Right lobe of liver (tissue), 6 donors: ENCODE data around the gene SPON1. TPM values are rescaled to one million over a fixed set of nuclear protein-coding genes. Genes with fewer than 3 reads are reported as not detected.

Source experiments
- ATAC-seq, 4 donors: fragments of 200-7000 bp; cut with Tn5 transposase; one replicate each; pipeline ENCODE4 v1.9.1; 2020; ENCODE audit warnings: mild to moderate bottlenecking in 4 of 4, moderate library complexity in 4 of 4
- DNase-seq, 3 donors: peaks; one replicate each; pipeline ENCODE4 v3.0.0-alpha.2; 2020
- H3K27ac ChIP-seq, 3 donors: fragments of 200-600 bp; one replicate each; pipeline ENCODE4 v1.8.0; 2022
- H3K27me3 ChIP-seq, 2 donors: fragments of 200-600 bp; one replicate each; pipeline ENCODE4 v1.8.0; 2022
- H3K36me3 ChIP-seq, 4 donors: fragments of 200-600 bp; sonication (generic) in 1 of 4; one replicate each; pipeline versions ENCODE4 v1.5.1 to v1.8.0; 2017 to 2022; ENCODE audit warnings: control low read depth in 1 of 4
- H3K4me1 ChIP-seq, 4 donors: fragments of 200-600 bp; sonication (generic) in 1 of 4; one replicate each; pipeline versions ENCODE4 v1.5.1 to v1.8.0; 2017 to 2022; ENCODE audit warnings: control low read depth in 1 of 4
- H3K4me3 ChIP-seq, 3 donors: fragments of 200-600 bp; one replicate each; pipeline ENCODE4 v1.8.0; 2022
- H3K9me3 ChIP-seq, 4 donors: fragments of 200-600 bp; sonication (generic) in 1 of 4; one replicate each; pipeline versions ENCODE4 v1.5.1 to v1.8.0; 2017 to 2022; ENCODE audit warnings: control low read depth in 1 of 4
- CTCF ChIP-seq, 4 donors: fragments of 200-600 bp in 3 of 4; fragments of 450-650 bp in 1 of 4; IDR thresholded peaks; one replicate each; pipeline versions ENCODE4 v1.5.1 to v1.8.0; 2016 to 2022; ENCODE audit warnings: antibody characterized with exemption in 4 of 4, mild to moderate bottlenecking in 2 of 4
- POLR2A ChIP-seq: fragments of 450-650 bp; IDR thresholded peaks from one replicate; pipeline ENCODE4 v1.6.1; 2017; ENCODE audit warnings: antibody characterized with exemption, mild to moderate bottlenecking
- WGBS: methylation state at CpG from one replicate; pipeline ENCODE4 v1.1.6; 2018; ENCODE audit warnings: low coverage, low lambda C conversion rate; ENCODE audit not compliant: insufficient coverage; ENCODE audit errors: missing lambda C conversion rate; 5-methylcytosine and 5-hydroxymethylcytosine counted together
- intact Hi-C, 2 donors: fragments of 100-400 bp; cut with DNase I; formaldehyde crosslinking; loops; one replicate each; pipeline versions ENCODE4 v1.11.2 to v1.14.1; 2022
- total RNA-seq, 6 experiments: library from RNA; depleted of rRNA in 2 of 6; stranded (reverse); fragments of >200 nt in 2 of 6; fragmentation: NEBNext Ultra II Directional in 3 of 6; extraction: Animal tissue kit (Norgen Biotek cat#: 25700) in 3 of 6; gene quantifications; one replicate each; pipeline versions ENCODE4 v1.1.0 to v1.2.4, GENCODE V29; 2016 to 2023
- donor health status: DM: no; HTN: yes; CAD: no.
- donor health status: DM: no; HTN: no; CAD: no.
- donor health status: DM: no; HTN: no; CAD: no.
- donor health status: DM: no; HTN: yes; CAD: no.
- donor health status: DM: no; HTN: yes; CAD: no.

SPON1 gene
- total RNA-seq, 6 experiments from 2014 or later: 0.51 to 2.4 (median 1.6) TPM

DNA sequence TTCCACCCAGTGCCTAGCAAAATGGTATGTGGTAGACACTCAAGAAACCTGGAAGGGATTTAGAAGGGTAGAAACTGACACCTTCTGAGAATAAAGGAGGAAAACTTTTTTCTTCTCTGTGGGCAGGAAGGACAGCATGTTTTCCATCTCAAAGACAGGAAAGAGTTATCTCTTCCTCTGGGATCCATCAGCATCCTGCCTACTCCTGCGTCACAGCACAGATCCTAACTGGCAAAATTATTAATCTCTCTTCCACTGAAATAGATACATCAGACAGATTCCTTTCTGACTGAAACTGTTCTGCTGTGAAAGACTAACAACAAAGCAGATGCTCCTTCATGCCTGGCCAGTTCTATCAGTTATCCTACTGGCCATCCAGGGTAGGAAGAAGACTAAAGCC is 147.2 kb downstream of the SPON1 start:
- no peaks in the 10 kb centered on the region for H3K36me3 ChIP-seq
- intact Hi-C loops: no loop called here
- H3K27ac ChIP-seq: no peak overlapping the region
- H3K4me3 ChIP-seq: no peak overlapping the region
- H3K27me3 ChIP-seq: no peaks in the 10 kb centered on the region
- DNase-seq (no peak), ATAC-seq (peak in 3 of 4 donors; percentile 36 to 60 (median 39))
- peaks cover 0 to 8% (median 2%) of the 10 kb centered on the region in 4 donors for H3K4me1 ChIP-seq
- 75% methylated on average over 1 of the region's 1 CpG for WGBS
- TF ChIP-seq POLR2A (no peak), CTCF (IDR thresholded peaks at IDR 0.05) (no peak)
- H3K9me3 ChIP-seq: no peaks in the 10 kb centered on the region

DNA sequence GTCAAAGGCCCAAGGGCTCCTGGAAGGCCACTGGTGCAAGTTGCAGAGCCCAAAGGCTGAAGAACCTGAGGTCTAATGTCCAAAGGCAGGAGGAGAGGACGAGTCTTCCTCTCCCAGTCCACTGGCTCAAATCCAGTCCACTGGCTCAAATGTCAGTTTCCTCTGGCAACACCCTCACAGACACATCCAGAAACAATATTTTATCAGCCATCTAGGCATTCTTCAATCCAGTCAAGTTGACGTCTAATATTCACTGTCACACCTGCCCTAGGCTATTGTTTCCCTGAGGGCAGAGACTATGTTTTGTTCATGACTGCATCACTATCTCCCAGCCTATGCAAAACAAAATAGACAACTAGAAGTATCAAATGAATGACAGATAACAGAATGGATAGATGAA is 148.1 kb downstream of the SPON1 start:
- no peak for ATAC-seq
- DNase-seq: no peak
- intact Hi-C loops: no loop called here
- 47% methylated on average over 2 of the region's 2 CpGs for WGBS
- peaks cover 0 to 16% (median 3%) of the 10 kb centered on the region in 4 donors for H3K4me1 ChIP-seq
- no peaks in the 10 kb centered on the region for H3K9me3 ChIP-seq
- H3K4me3 ChIP-seq: no peak overlapping the region
- H3K36me3 ChIP-seq: no peaks in the 10 kb centered on the region
- TF ChIP-seq CTCF (IDR thresholded peaks at IDR 0.05) (no peak), POLR2A (no peak)
- no peak overlapping the region for H3K27ac ChIP-seq
- no peaks in the 10 kb centered on the region for H3K27me3 ChIP-seq

DNA sequence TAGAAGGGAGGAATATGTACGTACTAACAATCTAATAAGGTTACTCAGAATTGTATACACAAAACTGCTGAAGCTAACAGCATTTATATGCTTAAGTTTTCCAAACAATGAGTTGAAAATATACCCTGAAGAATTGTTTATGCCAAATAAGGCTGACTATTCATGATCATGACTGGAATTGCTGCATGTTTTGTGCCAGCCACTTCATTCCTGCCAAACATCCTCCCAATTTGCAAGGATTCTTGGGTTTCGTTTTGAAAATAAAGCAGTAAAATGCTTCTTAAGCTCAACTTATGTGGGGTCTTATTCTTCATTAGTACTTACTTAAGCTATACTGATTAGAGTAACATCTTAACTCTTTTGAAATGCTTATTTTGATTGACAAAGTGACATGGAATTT is 149.0 kb downstream of the SPON1 start:
- intact Hi-C loops: no loop called here
- TF ChIP-seq CTCF (IDR thresholded peaks at IDR 0.05) (no peak), POLR2A (no peak)
- 50% methylated on average over 2 of the region's 2 CpGs for WGBS

DNA sequence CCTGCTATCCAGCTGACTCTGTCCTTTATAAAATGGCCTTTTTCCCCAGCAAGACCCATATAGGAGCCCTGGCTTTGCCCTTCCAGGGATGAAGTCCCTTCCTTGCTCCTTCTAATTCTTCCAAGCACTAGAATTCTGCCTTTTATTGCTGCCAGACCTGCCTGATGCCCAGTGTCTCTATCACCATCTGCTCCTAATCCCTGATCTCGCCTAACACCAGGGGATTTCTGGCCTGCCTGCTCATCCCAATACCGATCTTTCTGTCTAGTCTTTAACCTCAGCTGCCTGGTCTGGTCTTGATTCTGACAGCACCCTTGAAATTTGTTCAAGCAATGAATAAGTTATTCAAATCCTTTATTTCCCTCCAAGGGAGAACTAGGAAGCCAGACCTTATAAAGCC is 150.2 kb downstream of the SPON1 start:
- DNase-seq: no peak
- intact Hi-C loops: no loop called here

More for the DNA sequence above, 149.0 kb downstream of the SPON1 start:
- H3K9me3 ChIP-seq: no peaks in the 10 kb centered on the region
- H3K4me3 ChIP-seq: no peak overlapping the region
- H3K27ac ChIP-seq: no peak overlapping the region
- peaks cover 0 to 16% (median 3%) of the 10 kb centered on the region in 4 donors for H3K4me1 ChIP-seq
- ATAC-seq (no peak), DNase-seq (no peak)
- H3K36me3 ChIP-seq: no peaks in the 10 kb centered on the region
- no peaks in the 10 kb centered on the region for H3K27me3 ChIP-seq

More for the DNA sequence above, 150.2 kb downstream of the SPON1 start:
- no peak for TF ChIP-seq POLR2A
- TF ChIP-seq CTCF (IDR thresholded peaks at IDR 0.05): no peak
- Histone ChIP-seq H3K4me1 (peaks cover 0 to 19% (median 3%) of the 10 kb centered on the region in 4 donors), H3K4me3 (no peak overlapping the region), H3K27ac (no peak overlapping the region), H3K36me3 (no peaks in the 10 kb centered on the region), H3K27me3 (no peaks in the 10 kb centered on the region), H3K9me3 (no peaks in the 10 kb centered on the region)
- 79% methylated on average over 2 of the region's 2 CpGs for WGBS
- ATAC-seq: no peak
